Measurements from ENCODE around the gene PDGFRA.
A peak's percentile ranks its signal among the peaks of the same experiment; 100 is the strongest.

PDGFRA gene

DNA sequence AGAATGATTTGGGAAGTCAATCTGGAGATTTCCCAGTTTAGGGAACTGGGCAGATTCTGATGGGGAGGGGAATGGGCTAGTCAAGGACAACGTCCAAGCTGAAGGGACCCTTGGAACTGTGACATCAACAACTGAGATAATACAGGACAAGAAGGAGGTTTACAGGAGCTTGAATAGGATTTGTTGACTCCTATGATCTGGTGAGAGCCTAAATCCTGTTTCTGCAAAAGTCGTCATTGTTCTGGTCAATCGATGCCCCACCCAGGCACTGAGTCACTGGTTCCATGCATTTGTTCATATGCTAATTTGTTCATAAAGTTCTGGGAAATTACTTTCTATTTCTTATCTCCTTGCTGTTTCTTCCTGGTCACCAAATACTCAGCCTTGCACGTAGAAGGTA is 15.3 kb upstream of the PDGFRA start:
- CTCF ChIA-PET: interaction anchor here (1.1 to 8.7 kb wide), 3 partner anchors 14 to 285 kb away, joined by 3 to 121 read pairs (median 6); partner anchors contain the start of genes GSX2 and PDGFRA
- DNase-seq (ENCODE audit: low read depth, low spot score): no peak
- POLR2A ChIA-PET: no interaction called here
- no peak overlapping the region for H3K4me3 ChIP-seq (ENCODE audit: low read depth, low read length)
- TF ChIP-seq, protein P1, sequence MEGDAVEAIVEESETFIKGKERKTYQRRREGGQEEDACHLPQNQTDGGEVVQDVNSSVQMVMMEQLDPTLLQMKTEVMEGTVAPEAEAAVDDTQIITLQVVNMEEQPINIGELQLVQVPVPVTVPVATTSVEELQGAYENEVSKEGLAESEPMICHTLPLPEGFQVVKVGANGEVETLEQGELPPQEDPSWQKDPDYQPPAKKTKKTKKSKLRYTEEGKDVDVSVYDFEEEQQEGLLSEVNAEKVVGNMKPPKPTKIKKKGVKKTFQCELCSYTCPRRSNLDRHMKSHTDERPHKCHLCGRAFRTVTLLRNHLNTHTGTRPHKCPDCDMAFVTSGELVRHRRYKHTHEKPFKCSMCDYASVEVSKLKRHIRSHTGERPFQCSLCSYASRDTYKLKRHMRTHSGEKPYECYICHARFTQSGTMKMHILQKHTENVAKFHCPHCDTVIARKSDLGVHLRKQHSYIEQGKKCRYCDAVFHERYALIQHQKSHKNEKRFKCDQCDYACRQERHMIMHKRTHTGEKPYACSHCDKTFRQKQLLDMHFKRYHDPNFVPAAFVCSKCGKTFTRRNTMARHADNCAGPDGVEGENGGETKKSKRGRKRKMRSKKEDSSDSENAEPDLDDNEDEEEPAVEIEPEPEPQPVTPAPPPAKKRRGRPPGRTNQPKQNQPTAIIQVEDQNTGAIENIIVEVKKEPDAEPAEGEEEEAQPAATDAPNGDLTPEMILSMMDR (IDR thresholded peaks at IDR 0.05; ENCODE audit: insufficient read depth, low read length, missing control alignments): no peak

DNA sequence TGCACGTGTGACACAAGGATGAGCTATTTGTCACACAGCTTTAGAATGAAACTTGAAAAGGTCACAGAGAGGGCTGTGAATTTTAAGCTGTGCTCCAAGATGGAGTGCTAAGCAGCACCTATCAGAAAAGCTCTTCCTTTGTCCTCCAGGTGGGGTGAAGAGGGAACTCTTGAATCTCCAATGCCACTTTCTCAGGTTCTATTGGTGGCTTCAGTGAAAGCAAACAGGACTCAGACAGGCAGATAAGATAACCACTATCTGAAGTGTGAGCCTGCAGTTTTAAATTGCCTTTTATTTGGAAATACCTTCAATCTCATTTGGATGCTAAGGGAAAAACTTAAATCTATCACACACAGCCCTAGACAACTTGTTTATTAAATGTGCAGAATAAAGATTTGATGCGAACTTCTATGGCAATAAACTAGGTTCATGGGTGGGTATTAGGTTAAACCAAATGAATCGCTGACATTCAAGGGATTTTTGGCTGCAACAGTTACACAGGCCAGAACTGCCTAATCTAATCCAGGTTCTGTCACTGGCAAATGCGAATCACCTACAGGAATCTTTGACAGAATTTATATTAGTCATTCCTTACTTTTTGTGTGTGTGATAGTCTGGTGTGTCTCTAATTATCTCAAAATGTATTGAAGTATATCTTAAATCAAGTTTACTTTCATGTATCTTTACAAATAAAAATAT is 13.6 kb upstream of the PDGFRA start:
- no peak for DNase-seq (ENCODE audit: low read depth, low spot score)
- TF ChIP-seq, protein P1 (IDR thresholded peaks at IDR 0.05; ENCODE audit: insufficient read depth, low read length, missing control alignments): no peak
- POLR2A ChIA-PET: no interaction called here
- CTCF ChIA-PET: interaction anchor here (0.8 to 8.7 kb wide), 10 partner anchors 12 to 361 kb away, joined by 3 to 121 read pairs (median 4); partner anchors contain the start of gene PDGFRA
- no peak overlapping the region for H3K4me3 ChIP-seq (ENCODE audit: low read depth, low read length)

DNA sequence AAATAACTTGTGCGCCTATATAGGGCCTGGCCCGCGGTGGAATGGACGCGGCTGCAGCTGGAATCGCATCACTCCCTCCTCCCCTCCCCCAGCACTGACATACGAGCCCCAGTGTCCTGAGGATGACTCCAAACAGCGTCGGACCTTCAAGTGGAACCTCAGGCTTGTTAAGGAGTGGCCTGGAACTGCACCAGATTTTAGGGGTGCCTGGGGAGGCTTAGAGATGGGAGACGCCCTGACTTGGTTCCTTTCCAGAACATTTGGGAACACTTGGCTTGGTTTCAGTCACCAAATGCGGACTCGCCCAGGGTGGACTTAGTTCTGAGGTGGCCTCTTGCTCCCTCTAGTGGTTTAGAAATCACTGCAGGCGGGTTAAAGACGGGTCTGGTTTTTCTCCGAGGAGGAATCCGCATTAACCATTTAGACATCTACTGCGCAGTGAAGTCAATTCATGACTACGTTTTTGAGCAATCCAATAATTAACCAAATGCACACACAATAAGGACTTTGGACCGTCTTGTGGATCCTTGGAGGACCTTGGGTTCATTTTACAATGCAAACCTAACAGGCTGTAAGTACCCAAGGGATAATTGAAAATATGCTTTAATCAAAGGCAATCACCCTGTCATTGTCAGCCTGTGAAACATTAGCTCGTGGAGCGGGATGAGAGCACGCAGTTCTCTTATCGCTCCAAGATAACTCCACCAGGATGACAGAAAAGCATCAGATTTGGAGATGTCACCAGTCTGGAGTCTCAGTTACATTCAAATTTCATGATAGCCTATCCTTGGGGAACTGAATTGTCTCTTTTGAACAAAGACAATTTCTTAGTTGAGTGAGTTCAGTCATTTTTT is 11.2 kb upstream of the PDGFRA start:
- peak overlapping the region; percentile 62 for H3K4me3 ChIP-seq (ENCODE audit: low read depth, low read length)
- POLR2A ChIA-PET: interaction anchor here (0.6 kb wide), 1 partner anchor 164 kb away, joined by 3 read pairs; no protein-coding TSS in a partner anchor
- DNase-seq (ENCODE audit: low read depth, low spot score): no peak
- CTCF ChIA-PET: interaction anchor here (0.7 to 8.7 kb wide), 29 partner anchors 10 to 895 kb away, joined by 3 to 121 read pairs (median 4); partner anchors contain the start of gene PDGFRA
- TF ChIP-seq, protein P1 (IDR thresholded peaks at IDR 0.05; ENCODE audit: insufficient read depth, low read length, missing control alignments): peak; percentile 76

DNA sequence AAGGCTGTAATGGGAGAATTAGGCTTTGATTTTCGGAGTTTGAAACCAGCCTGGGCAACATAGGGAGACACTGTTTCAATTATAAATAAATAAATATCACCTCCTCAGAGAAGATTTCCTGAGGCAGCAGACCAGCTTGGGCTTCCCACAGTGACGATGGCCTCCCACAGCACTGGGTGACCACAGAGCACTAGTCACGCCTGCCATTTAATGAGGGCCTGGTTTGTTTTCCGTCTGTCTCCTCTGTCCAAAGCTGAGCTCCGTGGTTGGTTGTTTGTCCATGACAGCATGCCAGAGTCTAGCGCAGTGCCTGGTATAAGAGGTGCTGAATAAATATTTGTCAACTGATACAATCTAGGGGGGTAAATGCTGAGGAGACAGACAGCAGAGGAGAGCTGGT is 10.4 kb upstream of the PDGFRA start:
- DNase-seq (ENCODE audit: low read depth, low spot score): no peak
- H3K4me3 ChIP-seq (ENCODE audit: low read depth, low read length): no peak overlapping the region
- CTCF ChIA-PET: interaction anchor here (0.8 to 8.7 kb wide), 23 partner anchors 9 to 896 kb away, joined by 3 to 121 read pairs (median 4); partner anchors contain the start of gene PDGFRA
- TF ChIP-seq, protein P1 (IDR thresholded peaks at IDR 0.05; ENCODE audit: insufficient read depth, low read length, missing control alignments): no peak
- POLR2A ChIA-PET: no interaction called here

DNA sequence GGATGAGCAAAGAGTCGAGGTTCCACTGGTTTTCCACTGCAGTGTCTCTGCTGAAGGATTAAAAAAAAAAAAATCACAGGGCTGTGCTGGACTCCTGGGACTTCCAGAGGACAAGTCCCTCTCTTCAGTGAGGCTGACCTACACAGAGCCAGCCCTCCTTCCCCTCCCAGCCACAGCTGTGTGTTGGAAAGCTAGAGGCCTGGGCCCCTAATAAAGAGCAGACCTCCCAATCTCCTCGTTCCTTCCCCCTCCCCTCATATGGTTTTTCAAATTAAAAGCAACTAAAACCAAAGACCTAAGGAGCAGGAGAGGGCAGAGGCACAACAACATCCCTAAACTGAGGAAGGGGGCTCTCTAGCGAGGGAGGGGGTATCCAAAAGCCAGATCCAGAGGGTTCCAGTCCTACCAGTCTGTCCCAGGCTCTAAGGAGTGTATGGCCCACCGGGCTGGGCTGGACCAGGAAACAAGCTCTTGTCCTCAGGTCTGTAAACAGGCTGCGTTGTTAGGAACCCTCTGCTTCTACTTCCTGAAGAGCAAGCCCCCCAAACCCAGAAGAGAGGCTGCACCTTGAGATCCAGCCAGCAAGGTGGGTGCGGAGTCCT is 4.0 kb upstream of the PDGFRA start:
- H3K4me3 ChIP-seq (ENCODE audit: low read depth, low read length): peak overlapping the region; percentile 93; the same call in 1 of the 2 replicates
- ChIA-PET CTCF (interaction anchor here (1.3 to 6.3 kb wide), 4 partner anchors 9 to 317 kb away, joined by 5 to 70 read pairs (median 23); no protein-coding TSS in a partner anchor), POLR2A (interaction anchor here (0.6 kb wide), 1 partner anchor 288 kb away, joined by 3 read pairs; no protein-coding TSS in a partner anchor)
- TF ChIP-seq, protein P1 (IDR thresholded peaks at IDR 0.05; ENCODE audit: insufficient read depth, low read length, missing control alignments): no peak
- DNase-seq (ENCODE audit: low read depth, low spot score): no peak

All from AG04449 (cell line).